Measurements from ENCODE around the gene SASH1.

- TF ChIP-seq SUZ12 (IDR thresholded peaks at IDR 0.05) (no peak), ARNT (IDR thresholded peaks at IDR 0.05) (no peak), CTBP1 (IDR thresholded peaks at IDR 0.05; ENCODE audit: borderline replicate concordance) (no peak)
Observed at GRCh38 chr6:148596891-148597455, 254.3 kb downstream of the SASH1 start.
